Stimulated activated CD8-positive, alpha-beta memory T cell treated with anti-CD3 and anti-CD28 coated beads, Interleukin-4, amount 100 ng/mL, for 48 hours (primary cell): ENCODE measurements around the gene ISY1.
"Not testable (repeated sequence)": the region's sequence is repeated elsewhere in the genome, so short reads cannot be mapped to it uniquely, and the experiment has no call there.

Experiments
- DNase-seq: peaks from one replicate; pipeline ENCODE4 v3.0.0-alpha.2; 2020

ISY1 gene

DNA sequence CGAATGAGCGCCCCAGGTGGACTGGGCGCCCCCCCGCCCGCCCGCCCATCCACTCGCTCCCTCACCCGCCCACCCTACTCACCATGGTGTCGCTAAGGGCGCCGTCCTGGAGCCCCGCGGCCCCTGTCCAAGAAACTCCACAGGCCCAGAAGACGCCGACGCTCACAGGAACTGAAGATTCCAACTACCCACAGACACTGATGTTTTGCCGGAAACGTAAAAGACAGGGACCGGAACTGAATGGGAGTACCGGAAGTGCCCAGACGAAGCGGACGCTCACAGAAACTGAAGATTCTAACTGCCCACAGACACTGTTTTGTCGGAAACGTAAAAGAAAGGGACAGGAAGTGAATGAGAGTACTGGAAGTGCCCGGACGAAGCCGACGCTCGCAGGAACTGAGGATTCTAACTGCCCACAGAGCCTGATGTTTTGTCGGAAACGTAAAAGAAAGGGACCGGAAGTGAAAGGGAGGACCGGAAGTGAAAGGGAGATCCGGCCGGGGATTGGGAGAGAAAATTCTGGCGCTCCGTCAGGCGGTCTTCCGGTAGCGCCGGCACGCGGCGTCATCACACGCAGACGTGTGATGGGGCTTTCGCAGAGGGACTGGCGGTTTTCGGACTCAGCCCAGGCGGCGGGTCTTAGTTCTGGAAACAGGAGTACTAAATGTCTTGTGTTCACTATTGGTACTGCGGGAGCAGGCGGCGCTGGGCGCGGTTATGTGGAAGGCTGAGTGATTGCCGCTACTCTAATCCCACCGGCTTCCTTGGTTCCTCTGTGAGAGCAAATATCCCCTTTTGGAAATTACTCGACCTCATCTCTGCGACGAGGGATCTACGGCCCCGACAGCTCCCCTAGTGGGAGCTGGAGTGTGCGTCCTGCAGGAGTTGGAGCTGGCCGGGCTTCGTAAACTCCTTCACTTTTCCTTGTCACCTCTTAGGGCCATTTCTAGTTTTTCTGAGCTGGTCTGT, at the start of gene ISY1:
Gene ISY1, minus strand, starts transcription at position 173 of the 969 bp plus-strand sequence. Its CDS starts 88 bp downstream, at position 85.
- DNase-seq: peak; percentile 89

DNA sequence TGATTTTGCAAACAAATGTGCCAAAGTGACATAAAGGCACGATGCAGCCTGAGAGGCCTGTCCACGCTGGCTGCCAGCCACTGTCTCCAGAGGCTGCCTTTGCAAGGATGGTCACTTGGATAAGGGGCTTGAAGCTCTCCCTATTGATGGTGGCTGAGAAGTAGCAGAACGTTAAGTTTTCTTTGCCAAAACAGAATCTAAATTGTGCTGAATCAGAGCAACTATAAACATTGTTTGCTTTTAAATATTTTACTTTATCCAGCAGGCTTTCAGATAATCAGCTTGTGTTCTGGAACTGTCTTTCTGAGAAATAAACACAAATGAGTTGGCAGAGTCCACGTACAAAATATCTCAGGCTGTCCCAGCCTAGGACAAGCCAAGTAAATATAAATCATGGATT, 46.6 kb upstream of the ISY1 start:
- no peak for DNase-seq

DNA sequence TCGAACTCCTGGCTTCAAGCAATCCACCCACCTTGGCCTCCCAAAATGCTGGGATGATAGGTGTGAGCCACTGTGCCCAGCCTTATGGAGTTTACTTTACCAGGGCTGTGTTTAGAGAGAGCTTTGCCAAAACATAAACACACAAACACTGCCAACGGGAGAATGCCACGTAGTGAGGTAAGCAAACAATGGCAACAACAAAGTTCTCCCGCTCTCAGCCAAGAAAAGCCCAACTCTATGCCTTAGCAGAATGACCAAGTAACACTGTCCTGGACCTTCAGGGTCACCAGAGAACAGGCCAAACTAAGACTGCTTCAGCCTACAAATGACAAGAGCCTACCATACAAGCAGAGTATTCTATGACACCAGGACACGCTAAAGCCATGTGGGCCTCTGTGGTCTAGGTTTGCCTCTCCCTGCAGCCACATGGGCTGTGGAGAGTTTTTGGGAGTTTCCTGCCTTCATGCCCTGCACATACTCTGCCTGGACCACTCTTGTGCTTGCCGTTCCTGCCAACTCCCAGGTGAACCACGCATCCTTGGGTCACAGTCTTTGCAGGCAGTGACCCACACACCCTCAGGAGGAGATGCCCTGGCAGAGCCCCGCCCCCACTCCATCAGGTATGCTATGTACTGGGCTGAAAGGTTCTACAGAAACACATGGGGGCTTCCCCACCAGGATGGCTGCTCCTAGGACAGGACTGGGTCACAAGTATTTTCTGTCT, 44.4 kb upstream of the ISY1 start:
- DNase-seq: no peak

DNA sequence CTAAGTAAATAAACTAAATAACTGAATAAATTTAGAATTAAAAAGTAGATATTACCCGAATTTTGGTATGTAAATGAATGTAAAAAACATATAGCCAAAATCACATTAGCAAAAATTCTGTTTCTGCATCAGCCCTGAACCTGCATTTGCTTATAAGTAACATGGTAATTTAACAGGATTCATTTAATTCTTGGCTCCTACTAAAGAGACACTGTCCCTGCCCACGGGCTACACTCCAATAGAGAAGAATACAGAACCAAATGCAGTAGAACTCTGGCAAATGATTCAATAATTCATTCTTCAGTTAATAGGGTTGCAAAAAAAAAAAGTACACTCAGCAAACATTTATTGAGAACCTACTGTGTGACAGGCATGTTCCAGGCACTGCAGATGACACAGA, 43.6 kb upstream of the ISY1 start:
- no peak for DNase-seq

DNA sequence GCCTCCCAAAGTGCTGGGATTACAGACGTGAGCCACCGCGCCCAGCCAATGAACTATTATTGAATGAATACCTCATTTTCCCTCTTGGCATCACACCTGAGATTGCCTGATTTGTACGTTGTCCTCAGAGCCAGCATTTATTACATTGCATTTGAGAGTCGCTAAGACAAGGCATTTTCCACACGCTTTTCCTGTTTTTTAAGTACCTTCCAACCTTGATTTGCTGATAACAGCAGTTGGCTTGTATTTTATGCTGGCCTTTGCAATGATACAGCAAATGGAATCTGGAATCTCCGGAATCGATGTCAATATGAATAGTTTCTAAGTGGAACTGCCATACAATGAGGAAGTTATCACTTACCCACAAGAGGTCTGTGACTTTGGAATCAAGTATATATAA, 38.5 kb upstream of the ISY1 start:
- DNase-seq: no peak

DNA sequence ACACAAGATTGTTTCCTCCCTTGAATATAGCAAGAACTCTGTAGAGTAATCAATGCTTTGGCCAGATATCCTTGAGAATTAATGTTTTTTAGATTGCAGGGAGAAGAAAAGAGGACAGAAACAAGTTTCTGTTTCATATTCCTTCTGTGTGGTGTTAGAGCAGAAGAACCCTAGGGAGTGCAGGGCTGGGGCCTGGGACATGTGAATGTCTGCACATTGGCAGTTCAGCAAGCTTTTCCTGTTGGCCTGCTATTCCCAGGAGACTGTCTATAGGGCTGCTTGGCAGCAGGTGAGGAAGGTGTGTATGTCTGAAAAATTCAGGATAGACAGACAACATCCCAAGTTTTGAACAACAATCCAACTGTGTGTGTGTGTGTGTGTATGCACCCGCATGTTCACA, 36.5 kb upstream of the ISY1 start:
- DNase-seq: no peak

DNA sequence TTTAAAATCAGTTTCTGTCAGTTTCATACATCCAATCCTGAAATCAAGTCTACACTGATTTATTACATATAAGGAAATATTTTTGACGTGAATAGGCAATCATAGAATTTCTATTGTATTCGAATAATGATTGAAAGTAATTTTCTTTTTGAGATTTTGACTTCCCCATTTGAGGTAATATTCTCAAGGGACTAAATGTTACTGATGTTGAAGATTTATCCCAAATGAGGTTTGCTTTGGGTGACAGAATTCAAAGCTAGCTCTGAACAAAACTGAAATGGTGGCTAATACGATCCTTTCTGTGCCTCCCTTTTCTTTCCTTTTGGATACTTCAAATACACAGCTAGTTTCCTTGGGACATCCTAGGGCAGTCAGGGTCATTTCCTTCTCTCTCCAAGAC, 35.7 kb upstream of the ISY1 start:
- no peak for DNase-seq

DNA sequence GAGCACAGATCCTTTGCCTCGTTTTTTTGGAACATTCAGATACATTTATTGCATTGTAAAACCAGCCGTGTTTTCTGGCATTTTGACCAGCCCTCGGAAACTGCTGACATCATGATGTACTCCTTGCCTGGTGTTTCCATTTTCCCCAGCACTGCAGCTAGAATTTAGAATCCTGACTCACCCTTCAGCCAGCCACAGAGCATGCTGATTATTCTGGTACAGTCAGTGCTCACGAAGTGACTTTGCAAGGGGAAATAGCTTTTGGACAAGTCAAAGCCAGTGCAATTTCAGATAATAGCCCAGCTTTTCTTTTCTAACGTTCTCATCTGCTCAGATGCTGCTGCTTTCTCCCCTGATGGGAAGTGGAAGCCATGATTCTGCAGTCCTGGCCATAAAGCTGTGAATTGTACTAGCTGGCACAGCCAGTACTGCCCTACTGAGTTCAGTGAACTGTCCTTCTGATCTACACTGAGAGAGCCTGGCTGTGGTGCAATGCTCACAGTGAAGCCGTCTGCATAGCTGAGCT, 34.9 kb upstream of the ISY1 start:
- no peak for DNase-seq

DNA sequence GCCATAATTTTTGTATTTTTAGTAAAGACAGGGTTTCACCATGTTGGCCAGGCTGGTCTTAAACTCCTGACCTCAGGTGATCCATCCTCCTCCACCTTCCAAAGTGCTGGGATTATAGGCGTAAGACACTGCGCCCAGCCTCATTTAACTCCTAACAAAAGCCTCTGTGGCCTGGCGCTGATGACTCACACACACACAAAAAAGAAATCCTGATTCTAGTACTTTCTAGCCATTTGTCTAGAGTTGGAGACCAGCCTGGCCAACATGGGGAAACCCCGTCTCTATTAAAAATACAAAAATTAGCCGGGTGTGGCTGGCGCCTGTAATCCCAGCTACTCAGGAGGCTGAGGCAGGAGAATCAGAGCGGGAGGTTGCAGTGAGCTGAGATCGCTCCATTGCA, 28.9 kb upstream of the ISY1 start:
- DNase-seq: not testable (repeated sequence)

DNA sequence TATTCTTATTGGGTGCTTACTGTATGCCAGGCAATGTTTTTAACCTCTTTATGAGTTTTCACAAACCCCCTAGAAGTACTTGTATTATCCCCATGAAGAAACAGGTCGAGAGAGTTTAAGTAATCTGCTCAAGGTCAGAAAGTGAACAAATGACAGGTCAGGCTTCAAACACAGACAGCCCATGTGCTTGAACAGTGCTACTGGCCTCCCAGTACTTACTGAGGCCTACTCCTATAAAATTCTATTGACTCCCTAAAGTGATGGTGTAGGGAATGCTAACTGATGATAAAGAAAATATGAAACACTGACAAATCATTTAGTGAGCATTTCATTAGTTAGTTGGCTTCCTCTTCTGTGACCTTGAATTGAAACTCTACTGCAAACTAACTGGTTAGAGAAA, 27.0 kb upstream of the ISY1 start:
- no peak for DNase-seq

DNA sequence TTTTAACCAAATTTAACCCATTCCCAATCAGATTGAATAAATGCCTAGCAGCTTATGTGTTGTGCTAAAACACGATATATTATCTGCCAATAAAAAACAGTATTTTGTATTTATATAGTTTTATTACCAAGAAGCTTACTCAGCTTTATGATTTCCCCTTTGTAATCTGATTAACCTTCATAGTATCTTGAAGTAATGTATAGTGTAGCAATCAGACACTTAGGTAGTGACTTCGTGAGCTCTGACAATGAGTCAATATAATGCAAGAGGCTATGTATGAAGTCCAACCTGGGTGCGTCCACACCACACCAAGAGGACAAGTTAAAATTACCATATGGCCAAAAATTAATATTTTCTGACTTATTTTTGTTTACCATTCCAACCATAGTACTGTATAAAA, 24.9 kb upstream of the ISY1 start:
- no peak for DNase-seq

DNA sequence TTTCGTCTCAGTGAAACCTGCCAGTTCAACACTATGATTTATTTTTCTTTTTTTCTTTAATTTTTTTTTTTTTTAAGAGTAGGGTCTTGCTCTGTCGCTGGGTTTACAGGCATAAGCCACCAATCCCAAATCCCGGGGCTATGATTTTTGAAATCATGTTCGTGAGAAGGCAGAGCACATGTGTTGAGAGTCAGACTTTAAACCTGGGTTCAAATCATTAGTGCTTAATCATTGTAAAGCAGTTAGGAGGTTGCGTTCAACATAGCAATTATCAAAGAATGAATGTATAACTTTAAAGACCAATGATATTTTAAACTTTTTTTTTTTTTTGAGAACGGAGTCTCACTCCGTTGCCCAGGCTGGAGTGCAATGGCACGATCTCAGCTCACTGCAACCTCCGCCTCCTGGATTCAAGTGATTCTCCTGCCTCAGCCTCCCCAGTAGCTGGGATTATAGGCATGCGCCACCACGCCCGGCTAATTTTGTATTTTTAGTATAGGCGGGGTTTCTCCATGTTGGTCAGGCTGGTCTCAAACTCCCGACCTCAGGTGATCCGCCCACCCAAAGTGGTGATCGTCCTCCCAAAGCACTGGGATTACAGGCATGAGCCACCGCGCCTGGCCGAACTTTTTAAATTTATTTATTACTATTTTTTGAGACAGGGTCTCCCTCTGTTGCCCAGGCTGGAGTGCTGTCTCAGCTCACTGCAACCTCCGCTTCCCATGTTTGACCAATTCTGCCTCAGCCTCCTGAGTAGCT, 24.1 kb upstream of the ISY1 start:
- not testable (repeated sequence) for DNase-seq

DNA sequence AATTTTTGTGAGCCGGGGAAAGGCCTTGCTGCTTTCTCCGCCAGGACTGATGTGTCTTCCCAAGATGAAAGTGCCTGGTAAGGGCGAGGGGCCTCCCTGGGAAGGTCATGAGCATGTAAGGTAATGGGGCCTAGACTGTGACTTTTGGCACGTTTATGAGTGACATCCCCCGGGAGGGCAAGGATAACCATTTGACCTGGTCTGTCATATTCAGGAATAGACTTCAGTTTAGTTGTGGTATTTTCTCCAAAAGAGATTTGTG, 23.5 kb upstream of the ISY1 start:
- peak; percentile 59 for DNase-seq

DNA sequence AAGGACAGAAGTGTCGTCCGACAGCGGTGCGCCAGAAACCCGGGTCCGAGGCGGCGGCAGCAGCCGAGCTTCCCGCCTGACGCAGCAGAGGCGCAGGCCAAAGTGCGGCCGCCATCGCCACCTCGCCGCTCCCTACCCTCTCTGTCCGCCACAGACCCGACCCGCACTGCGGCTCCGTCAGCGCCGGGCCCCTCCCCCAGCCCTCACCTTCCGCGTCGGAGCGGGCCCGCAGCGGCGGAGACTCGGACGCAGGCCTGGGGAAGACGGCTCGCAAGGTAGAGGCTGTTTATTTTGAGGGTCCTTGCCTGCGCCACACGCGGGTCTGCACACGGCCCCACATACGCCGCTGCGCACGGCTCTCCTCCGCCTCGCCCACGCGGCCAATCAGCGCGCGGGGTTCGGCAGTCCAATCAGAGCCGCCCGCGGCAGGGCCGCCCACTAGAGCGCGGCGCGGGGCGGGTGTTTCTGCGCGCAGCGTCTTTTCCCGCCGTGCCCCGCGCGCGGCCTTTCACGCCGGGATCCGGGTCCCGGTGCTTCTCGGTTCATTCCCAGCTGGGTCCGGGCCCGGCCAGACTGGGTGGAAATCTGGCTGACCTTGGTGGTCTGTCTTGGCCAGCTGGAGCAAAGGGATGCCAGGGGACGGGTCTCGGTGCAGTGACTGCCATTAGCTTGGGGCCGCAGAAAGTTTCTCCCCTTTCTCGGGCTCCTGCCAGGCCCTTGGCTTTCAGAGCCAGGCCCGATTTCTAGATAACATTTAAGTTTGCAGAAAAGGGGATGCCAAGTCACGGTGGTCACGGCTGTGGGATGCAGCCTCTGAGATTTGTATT, 22.9 kb upstream of the ISY1 start, which contains the start of gene CNBP:
Gene CNBP, minus strand, starts transcription at position 328 of the 827 bp plus-strand sequence. CDS start 12,139 bp downstream, outside the sequence.
- DNase-seq: peak; percentile 94

DNA sequence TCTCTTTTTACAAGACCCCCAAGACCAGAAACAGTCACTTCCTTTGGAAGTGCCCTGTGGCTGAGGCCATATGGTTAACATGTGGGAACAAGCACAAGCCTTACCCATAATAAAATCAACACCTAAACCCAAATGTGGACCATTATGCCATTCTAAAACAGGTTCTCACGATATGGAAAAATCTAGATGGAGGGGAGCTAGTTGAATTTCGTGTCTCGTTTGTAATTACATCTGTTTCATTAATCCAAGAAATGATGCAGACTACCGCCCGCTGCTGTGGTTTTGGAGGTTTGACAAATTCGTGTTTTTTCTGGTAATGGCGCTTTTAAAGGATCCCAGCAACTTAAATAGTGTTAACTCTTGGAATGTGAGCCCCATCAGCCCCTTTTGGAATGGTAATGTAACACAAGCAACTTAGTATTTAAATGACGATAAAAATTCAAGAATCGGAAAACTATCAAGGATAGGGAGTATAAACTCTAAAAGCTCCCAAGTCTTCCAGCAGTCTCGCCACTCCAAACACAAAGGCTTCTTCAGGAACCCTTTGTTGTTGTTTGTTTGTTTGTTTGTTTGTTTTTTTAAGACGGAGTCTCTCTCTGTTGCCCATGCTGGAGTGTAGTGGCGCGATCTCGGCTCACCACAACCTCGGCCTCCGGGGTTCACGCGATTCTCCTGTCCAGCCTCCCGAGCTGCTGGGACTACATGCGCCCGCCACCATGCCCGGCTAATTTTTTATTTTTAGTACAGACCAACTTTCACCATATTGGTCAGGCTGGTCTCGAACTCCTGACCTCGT, 21.7 kb upstream of the ISY1 start:
- DNase-seq: peak; percentile 55

DNA sequence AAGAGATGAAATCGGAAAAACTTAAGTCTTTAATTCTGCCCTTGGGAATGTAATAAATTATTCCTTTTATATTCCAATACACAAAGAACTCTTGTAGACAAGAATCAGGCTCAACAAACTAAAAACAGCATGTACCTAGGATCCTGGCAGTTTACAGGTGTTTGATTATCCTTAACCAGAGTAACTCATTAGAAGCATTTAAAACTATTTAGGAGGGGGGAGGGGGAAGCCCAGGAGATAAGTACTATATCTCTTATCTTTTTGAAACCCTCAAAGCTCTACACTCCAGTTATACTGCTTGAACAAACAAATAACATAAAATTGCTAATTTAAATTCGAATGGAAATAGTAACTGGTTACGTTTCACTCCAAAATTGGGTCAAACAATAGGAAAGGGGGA, 21.0 kb upstream of the ISY1 start:
- DNase-seq: no peak

DNA sequence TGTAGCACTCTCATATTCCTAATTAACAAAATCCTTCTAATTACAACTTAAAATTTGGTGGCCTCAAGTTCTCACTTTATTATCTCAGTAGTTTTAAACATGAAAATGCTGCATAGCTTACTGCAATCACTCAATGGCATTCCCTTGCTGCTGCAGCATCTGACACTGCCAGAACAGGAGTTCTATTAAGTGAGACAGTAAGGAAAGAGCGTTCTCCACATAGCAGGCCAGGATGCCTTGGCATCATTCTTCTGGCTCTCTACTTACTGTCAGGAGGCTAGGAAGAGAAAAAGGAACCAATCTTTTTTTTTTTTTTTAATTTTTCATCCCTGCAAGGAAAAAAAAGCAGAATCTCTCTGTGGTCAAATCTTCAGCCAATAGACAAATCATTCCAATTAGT, 19.6 kb upstream of the ISY1 start:
- no peak for DNase-seq

DNA sequence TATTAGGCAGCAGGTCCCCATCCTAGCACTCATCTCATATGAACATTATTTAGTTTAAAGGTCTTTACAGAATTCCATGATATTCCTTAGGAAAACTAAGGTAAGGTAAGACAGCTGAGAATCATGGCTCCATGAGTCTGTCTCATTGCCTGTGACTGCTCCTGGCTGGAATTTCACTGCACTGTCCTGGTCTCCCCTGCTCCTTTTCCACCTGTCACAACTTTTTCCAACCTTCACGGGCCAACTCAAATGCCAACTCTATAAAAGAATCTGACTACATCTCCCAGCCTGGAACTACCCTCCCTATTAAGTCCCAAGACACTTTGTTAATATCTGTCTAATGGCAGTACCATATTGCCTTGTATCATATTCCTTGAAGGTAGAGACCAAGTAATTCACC, 15.2 kb upstream of the ISY1 start:
- no peak for DNase-seq

DNA sequence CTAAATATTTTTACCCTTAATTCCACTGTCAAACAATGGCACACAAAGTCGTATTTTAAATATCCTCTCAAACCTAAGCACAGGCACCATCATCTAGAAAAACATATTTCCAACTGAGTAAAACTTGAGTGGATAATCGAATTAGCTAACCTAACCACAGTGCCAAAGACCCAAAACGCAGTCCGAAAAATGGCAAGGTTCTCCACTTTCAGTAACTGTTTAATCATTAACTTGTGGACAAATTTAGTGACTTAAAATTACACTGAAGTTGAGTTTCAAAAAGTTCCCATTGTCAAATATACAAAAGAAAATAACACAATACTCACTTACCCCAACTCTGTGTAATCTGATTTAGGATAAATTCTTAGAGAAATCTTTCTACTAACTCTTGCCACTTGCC, 12.9 kb upstream of the ISY1 start:
- DNase-seq: no peak

DNA sequence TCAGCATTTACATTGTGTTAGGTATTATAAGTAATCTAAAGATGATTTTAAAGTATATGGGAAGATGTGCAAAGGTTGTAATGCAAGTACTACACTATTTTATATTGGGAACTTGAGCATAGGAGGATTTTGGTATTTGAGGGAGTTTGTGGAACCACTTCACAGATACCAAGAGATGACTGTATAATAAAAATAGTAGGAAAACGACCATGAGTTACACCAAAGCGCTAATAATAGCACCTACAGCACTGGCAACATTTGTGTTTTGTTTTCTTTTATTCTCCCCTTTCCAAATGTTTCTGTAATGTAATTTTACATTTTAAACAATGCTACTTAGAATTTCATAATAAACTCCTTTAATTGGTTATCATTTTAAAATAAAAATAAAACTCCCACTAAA, 12.3 kb upstream of the ISY1 start:
- no peak for DNase-seq

DNA sequence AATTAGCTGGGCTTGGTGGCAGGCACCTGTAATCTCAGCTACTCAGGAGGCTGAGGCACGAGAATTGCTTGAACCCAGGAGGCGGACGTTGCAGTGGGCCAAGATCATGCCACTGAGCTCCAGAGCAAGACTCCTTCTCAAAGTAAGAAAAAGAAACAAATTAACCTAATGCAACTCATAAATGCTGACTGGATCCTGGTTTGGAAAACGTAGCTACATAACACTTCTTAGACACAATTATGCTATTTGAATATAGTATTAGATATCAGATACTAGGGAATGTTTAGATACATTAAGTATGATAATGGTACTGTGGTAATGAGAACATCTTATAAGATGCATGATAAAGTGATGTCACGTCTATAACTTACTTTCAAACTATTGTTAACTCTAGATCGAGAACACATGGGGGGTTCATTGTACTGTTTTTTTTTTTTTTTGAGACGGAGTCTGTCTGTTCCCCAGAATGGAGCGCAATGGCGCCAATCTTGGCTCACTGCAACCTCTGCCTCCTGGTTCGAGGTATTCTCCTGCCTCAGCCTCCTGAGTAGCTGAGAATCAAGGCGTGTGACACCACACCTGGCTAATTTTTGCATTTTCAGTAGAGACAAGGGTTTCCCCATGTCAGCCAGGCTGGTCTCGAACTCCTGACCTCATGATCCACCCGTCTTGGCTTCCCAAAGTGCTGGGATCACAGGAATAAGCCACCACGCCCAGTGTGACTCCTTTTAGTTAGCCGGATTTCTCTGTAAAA, 5.9 kb upstream of the ISY1 start:
- DNase-seq: no peak
